ENCODE measurements around the gene CNGA1. TPM values are rescaled to one million over a fixed set of nuclear protein-coding genes. Genes with fewer than 3 reads are reported as not detected.
A peak's percentile ranks its signal among the peaks of the same experiment; 100 is the strongest.
"Not testable (repeated sequence)": the region's sequence is repeated elsewhere in the genome, so short reads cannot be mapped to it uniquely, and the experiment has no call there.

CNGA1 gene
- total RNA-seq, 1 experiment from 2014 or later, result not detected

DNA sequence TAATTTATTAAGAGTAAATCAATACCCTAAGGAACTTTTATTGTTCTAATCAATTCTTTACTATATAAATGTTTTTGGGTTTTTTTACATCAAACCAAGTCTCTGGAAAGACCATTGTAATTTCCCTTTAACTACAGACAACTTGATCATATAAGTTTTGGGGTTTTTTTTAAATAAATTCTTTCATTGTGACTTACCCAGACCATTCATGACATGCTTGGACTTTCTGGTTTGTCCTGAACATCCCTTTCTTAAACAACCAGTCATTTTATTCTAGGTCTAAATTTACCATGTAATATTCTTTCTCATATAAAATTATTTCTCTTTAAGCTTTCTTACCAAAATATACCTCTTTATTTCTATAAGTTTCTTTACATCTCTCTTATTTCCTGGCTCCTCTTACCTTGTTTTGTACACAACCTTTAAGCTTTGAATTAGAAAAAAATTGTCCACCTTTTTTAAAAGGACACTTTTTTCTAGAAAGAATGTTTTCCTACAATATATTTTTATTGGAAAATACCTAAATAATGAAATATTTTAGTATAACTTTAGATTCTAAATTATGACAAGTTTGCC, 8.4 kb downstream of the CNGA1 start:
- peak; percentile 37 for DNase-seq (ENCODE audit: unreplicated experiment)

DNA sequence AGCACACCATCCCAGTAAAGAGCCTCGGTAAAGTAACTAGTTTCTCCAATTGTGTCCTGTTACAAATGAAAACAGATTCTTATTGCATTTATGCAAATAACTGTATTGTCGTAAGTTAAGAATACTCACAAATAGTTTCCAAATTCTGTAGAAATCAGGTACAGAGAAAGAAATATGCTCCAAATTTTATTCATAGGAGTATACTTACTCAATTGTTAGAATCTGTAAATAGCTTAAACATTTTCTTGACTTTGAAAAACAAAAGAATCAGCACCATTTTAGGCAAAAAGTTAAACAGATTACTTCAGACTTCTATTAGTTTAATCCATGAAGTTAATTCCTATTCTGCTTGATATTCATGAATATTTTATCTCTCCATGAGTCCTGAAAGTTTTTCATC, 10.7 kb downstream of the CNGA1 start:
- ChIA-PET POLR2A (no interaction called here), CTCF (interaction anchor here (0.5 to 1.2 kb wide), 3 partner anchors 80 to 133 kb away, joined by 3 to 5 read pairs (median 3); no protein-coding TSS in a partner anchor)
- H3K36me3 Mint-ChIP-seq (ENCODE audit: insufficient read depth, unreplicated experiment), result no peaks in the 10 kb centered on the region
- TF ChIP-seq, protein P1, sequence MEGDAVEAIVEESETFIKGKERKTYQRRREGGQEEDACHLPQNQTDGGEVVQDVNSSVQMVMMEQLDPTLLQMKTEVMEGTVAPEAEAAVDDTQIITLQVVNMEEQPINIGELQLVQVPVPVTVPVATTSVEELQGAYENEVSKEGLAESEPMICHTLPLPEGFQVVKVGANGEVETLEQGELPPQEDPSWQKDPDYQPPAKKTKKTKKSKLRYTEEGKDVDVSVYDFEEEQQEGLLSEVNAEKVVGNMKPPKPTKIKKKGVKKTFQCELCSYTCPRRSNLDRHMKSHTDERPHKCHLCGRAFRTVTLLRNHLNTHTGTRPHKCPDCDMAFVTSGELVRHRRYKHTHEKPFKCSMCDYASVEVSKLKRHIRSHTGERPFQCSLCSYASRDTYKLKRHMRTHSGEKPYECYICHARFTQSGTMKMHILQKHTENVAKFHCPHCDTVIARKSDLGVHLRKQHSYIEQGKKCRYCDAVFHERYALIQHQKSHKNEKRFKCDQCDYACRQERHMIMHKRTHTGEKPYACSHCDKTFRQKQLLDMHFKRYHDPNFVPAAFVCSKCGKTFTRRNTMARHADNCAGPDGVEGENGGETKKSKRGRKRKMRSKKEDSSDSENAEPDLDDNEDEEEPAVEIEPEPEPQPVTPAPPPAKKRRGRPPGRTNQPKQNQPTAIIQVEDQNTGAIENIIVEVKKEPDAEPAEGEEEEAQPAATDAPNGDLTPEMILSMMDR (IDR thresholded peaks at IDR 0.05; ENCODE audit: unreplicated experiment), result no peak
- no peak overlapping the region for H3K27ac Mint-ChIP-seq (ENCODE audit: low read depth, unreplicated experiment)
- BruUV-seq (replicated peaks), result no TSS peak
- no peaks in the 10 kb centered on the region for H3K9me3 Mint-ChIP-seq (ENCODE audit: unreplicated experiment)
- H3K27me3 Mint-ChIP-seq (ENCODE audit: insufficient read depth, unreplicated experiment), result no peaks in the 10 kb centered on the region
- intact Hi-C loops (cut with micrococcal nuclease), result no loop called here
- no peak for DNase-seq (ENCODE audit: unreplicated experiment)
- H3K4me1 Mint-ChIP-seq (ENCODE audit: insufficient read depth, unreplicated experiment), result no peaks in the 10 kb centered on the region
- H3K4me3 Mint-ChIP-seq (ENCODE audit: unreplicated experiment), result no peak overlapping the region

More for the DNA sequence above, 8.4 kb downstream of the CNGA1 start:
- no peaks in the 10 kb centered on the region for H3K36me3 Mint-ChIP-seq (ENCODE audit: insufficient read depth, unreplicated experiment)
- H3K27me3 Mint-ChIP-seq (ENCODE audit: insufficient read depth, unreplicated experiment), result no peaks in the 10 kb centered on the region
- no peaks in the 10 kb centered on the region for H3K9me3 Mint-ChIP-seq (ENCODE audit: unreplicated experiment)
- TF ChIP-seq, protein P1 (IDR thresholded peaks at IDR 0.05; ENCODE audit: unreplicated experiment), result no peak
- no peaks in the 10 kb centered on the region for H3K4me1 Mint-ChIP-seq (ENCODE audit: insufficient read depth, unreplicated experiment)
- CTCF ChIA-PET, result interaction anchor here (1.2 kb wide), 1 partner anchor 24 kb away, joined by 3 read pairs; no protein-coding TSS in a partner anchor
- no peak overlapping the region for H3K4me3 Mint-ChIP-seq (ENCODE audit: unreplicated experiment)
- H3K27ac Mint-ChIP-seq (ENCODE audit: low read depth, unreplicated experiment), result no peak overlapping the region
- intact Hi-C loops (cut with micrococcal nuclease), result no loop called here
- no TSS peak for BruUV-seq (replicated peaks)
- POLR2A ChIA-PET, result interaction anchor here (0.5 to 0.6 kb wide), 2 partner anchors 33 to 487 kb away, joined by 3 read pairs; no protein-coding TSS in a partner anchor

DNA sequence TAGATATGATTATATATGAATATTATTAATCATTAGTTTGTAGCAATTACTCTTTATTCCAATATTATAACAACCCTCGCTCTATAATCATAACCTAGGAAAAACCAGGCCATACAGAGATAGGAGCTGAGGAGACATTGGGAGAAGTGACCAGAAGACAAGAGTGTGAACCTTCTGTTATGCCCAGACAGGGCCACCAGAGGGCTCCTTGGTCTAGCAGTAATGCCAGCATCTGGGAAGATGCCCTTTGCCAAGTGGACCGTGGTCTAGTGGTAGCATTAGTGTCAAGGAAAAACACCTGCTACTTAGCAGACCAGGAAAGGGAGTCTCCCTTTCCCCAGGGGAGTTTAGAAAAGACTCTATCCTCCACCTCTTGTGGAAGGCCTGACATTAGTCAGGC, 12.9 kb downstream of the CNGA1 start:
- DNase-seq (ENCODE audit: unreplicated experiment), result peak; percentile 42
- H3K4me1 Mint-ChIP-seq (ENCODE audit: insufficient read depth, unreplicated experiment); H3K27me3 Mint-ChIP-seq (ENCODE audit: insufficient read depth, unreplicated experiment); BruUV-seq (replicated peaks); H3K27ac Mint-ChIP-seq (ENCODE audit: low read depth, unreplicated experiment); H3K4me3 Mint-ChIP-seq (ENCODE audit: unreplicated experiment); H3K36me3 Mint-ChIP-seq (ENCODE audit: insufficient read depth, unreplicated experiment); H3K9me3 Mint-ChIP-seq (ENCODE audit: unreplicated experiment): not testable (repeated sequence)
- TF ChIP-seq, protein P1 (IDR thresholded peaks at IDR 0.05; ENCODE audit: unreplicated experiment), result peak; percentile 44
- ChIA-PET POLR2A (interaction anchor here (0.9 kb wide), 1 partner anchor 12 kb away, joined by 3 read pairs; no protein-coding TSS in a partner anchor), CTCF (interaction anchor here (0.7 to 4.4 kb wide), 13 partner anchors 9 to 518 kb away, joined by 3 to 24 read pairs (median 5); no protein-coding TSS in a partner anchor)
- intact Hi-C loops (cut with micrococcal nuclease), result loop anchor here (1.0 to 5.0 kb wide), 3 partner anchors 83 to 544 kb away; no protein-coding TSS in a partner anchor

DNA sequence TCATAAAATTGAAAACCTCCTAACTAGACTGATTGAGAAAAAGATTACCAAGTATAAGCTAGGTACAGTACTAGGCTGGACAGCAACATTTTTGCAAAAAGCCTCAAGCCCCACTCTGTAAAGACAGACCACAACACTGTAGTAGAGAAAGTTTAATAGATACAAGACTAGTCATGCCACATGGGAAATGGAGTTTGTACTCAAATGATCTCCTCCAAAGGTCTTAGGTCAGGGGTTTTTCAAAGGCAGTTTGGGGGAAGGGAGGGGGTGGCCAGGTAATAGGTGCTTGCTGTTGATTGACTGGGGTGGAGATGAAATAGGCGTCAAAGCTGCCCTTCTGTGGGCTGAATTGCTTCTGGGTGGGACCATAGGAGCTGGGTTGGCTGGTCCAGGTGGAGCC, 14.2 kb downstream of the CNGA1 start:
- H3K36me3 Mint-ChIP-seq (ENCODE audit: insufficient read depth, unreplicated experiment), result no peaks in the 10 kb centered on the region
- DNase-seq (ENCODE audit: unreplicated experiment), result no peak
- intact Hi-C loops (cut with micrococcal nuclease), result loop anchor here (2.0 to 5.0 kb wide), 2 partner anchors 85 to 545 kb away; no protein-coding TSS in a partner anchor
- CTCF ChIA-PET, result interaction anchor here (0.6 to 4.4 kb wide), 11 partner anchors 9 to 251 kb away, joined by 3 to 24 read pairs (median 4); no protein-coding TSS in a partner anchor
- H3K4me1 Mint-ChIP-seq (ENCODE audit: insufficient read depth, unreplicated experiment), result no peaks in the 10 kb centered on the region
- BruUV-seq (replicated peaks), result no TSS peak
- H3K27me3 Mint-ChIP-seq (ENCODE audit: insufficient read depth, unreplicated experiment), result no peaks in the 10 kb centered on the region
- POLR2A ChIA-PET, result no interaction called here
- H3K27ac Mint-ChIP-seq (ENCODE audit: low read depth, unreplicated experiment), result no peak overlapping the region
- TF ChIP-seq, protein P1 (IDR thresholded peaks at IDR 0.05; ENCODE audit: unreplicated experiment), result no peak
- H3K4me3 Mint-ChIP-seq (ENCODE audit: unreplicated experiment), result no peak overlapping the region
- no peaks in the 10 kb centered on the region for H3K9me3 Mint-ChIP-seq (ENCODE audit: unreplicated experiment)

Measured in MCF 10A (cell line).